Measurements from ENCODE around the gene TOP1.

GRCh38 chr20:41133709-41134361, 105.2 kb downstream of the TOP1 start:
- TF ChIP-seq CTCF (conservative IDR thresholded peaks at IDR 0.05; ENCODE audit: low read depth, low read length) (no peak), EZH2 (IDR thresholded peaks at IDR 0.05; ENCODE audit: low read length, unreplicated experiment) (no peak)

Data from PC-3 (cell line).